ENCODE measurements around the gene CAMK2A.

- TF ChIP-seq POLR2A (IDR thresholded peaks at IDR 0.05) = no peak
- no peak for TF ChIP-seq CTCF (IDR thresholded peaks at IDR 0.05)
Measured at GRCh38 chr5:150305095-150305494, 15.5 kb upstream of the CAMK2A start.

Data from transverse colon (tissue), 3 donors.